SH-SY5Y (cell line): ENCODE data around the gene SUCO.

Experiments used
- GATA2 ChIP-seq: IDR thresholded peaks from 2 replicates; pipeline ENCODE4 v1.6.1; 2011; ENCODE audit warnings: mild to moderate bottlenecking, low read depth, low read length
- GATA3 ChIP-seq: IDR thresholded peaks from 2 replicates; pipeline ENCODE4 v1.6.1; 2011; ENCODE audit warnings: low read depth, mild to moderate bottlenecking, low read length, moderate library complexity

SUCO gene

GRCh38 chr1:172566196-172566997, 33.4 kb downstream of the SUCO start:
- TF ChIP-seq GATA3 (no peak), GATA2 (no peak)

GRCh38 chr1:172567720-172568119, 34.8 kb downstream of the SUCO start:
- TF ChIP-seq GATA3, result no peak

- TF ChIP-seq GATA3 (no peak), GATA2 (no peak)
Observed at GRCh38 chr1:172574080-172574479, 41.1 kb downstream of the SUCO start.

- TF ChIP-seq GATA2 (no peak), GATA3 (no peak)
Observed at GRCh38 chr1:172578586-172578985, 45.6 kb downstream of the SUCO start.

GRCh38 chr1:172581273-172581672, 48.3 kb downstream of the SUCO start:
- TF ChIP-seq GATA2 (no peak), GATA3 (no peak)

GRCh38 chr1:172581779-172582178, 48.8 kb downstream of the SUCO start:
- no peak for TF ChIP-seq GATA2
- no peak for TF ChIP-seq GATA3

- TF ChIP-seq GATA2 (no peak), GATA3 (no peak)
Observed at GRCh38 chr1:172582889-172583288, 49.9 kb downstream of the SUCO start.

GRCh38 chr1:172585348-172585747, 52.4 kb downstream of the SUCO start:
- TF ChIP-seq GATA3 (no peak), GATA2 (no peak)

- TF ChIP-seq GATA3 (no peak), GATA2 (no peak)
Observed at GRCh38 chr1:172585861-172586260, 52.9 kb downstream of the SUCO start.

GRCh38 chr1:172588296-172589291, 55.6 kb downstream of the SUCO start:
- TF ChIP-seq GATA3, result no peak
- no peak for TF ChIP-seq GATA2

- TF ChIP-seq GATA2 (no peak), GATA3 (no peak)
Observed at GRCh38 chr1:172589553-172589952, 56.6 kb downstream of the SUCO start.

- no peak for TF ChIP-seq GATA2
Observed at GRCh38 chr1:172599912-172600311, 67.0 kb downstream of the SUCO start.

GRCh38 chr1:172600615-172601014, 67.7 kb downstream of the SUCO start:
- no peak for TF ChIP-seq GATA2
- no peak for TF ChIP-seq GATA3

- TF ChIP-seq GATA3, result no peak
- TF ChIP-seq GATA2, result no peak
Observed at GRCh38 chr1:172601046-172601630, 68.2 kb downstream of the SUCO start.
